Neural progenitor cell (in vitro differentiated cells): Measurements from ENCODE around the gene CNTNAP2.

Experiments used
- CTCF ChIP-seq: fragments of 200-600 bp; sonication (generic); IDR thresholded peaks from 2 replicates; pipeline ENCODE4 v1.5.1; 2017; ENCODE audit warnings: antibody characterized with exemption, mild to moderate bottlenecking
- EZH2 ChIP-seq: fragments of 200-600 bp; sonication (generic); IDR thresholded peaks from 2 replicates; pipeline ENCODE4 v1.6.1; 2017; ENCODE audit warnings: antibody characterized with exemption, mild to moderate bottlenecking, moderate library complexity

- TF ChIP-seq CTCF (no peak), EZH2 (no peak)
These were observed 582.5 kb downstream of the CNTNAP2 start for GRCh38 chr7:146698995-146699610.
